Stomach (tissue), 4 donors: ENCODE results near the gene NRTN.

Experiments used
- EP300 ChIP-seq: sonication (generic); formaldehyde crosslinking; IDR thresholded peaks from one replicate; pipeline ENCODE4 v1.6.1; 2017; ENCODE audit warnings: antibody characterized with exemption
- POLR2A ChIP-seq, 4 donors: fragments of 450-650 bp; IDR thresholded peaks; one replicate each; pipeline ENCODE4 v1.6.1; 2016; ENCODE audit warnings: antibody characterized with exemption in 4 of 4, control low read depth in 2 of 4, mild to moderate bottlenecking in 1 of 4, moderate library complexity in 1 of 4
- POLR2AphosphoS5 ChIP-seq, 3 donors: sonication (generic); formaldehyde crosslinking; IDR thresholded peaks; one replicate each; pipeline ENCODE4 v1.6.1; 2016; ENCODE audit warnings: antibody characterized with exemption in 3 of 3
- TF ChIP-seq, protein P1 (sequence below), 7 experiments: fragments of 450-650 bp in 4 of 7; fragments of 200-600 bp in 3 of 7; sonication (generic) in 3 of 7; IDR thresholded peaks; one replicate each; pipeline ENCODE4 v1.5.1; 2016 to 2019; ENCODE audit warnings: antibody characterized with exemption in 7 of 7, control low read depth in 2 of 7, mild to moderate bottlenecking in 1 of 7

- TF ChIP-seq, protein P1, sequence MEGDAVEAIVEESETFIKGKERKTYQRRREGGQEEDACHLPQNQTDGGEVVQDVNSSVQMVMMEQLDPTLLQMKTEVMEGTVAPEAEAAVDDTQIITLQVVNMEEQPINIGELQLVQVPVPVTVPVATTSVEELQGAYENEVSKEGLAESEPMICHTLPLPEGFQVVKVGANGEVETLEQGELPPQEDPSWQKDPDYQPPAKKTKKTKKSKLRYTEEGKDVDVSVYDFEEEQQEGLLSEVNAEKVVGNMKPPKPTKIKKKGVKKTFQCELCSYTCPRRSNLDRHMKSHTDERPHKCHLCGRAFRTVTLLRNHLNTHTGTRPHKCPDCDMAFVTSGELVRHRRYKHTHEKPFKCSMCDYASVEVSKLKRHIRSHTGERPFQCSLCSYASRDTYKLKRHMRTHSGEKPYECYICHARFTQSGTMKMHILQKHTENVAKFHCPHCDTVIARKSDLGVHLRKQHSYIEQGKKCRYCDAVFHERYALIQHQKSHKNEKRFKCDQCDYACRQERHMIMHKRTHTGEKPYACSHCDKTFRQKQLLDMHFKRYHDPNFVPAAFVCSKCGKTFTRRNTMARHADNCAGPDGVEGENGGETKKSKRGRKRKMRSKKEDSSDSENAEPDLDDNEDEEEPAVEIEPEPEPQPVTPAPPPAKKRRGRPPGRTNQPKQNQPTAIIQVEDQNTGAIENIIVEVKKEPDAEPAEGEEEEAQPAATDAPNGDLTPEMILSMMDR (IDR thresholded peaks at IDR 0.05): no peak
- TF ChIP-seq POLR2A (IDR thresholded peaks at IDR 0.05): no peak
- TF ChIP-seq POLR2AphosphoS5 (IDR thresholded peaks at IDR 0.05): no peak
- TF ChIP-seq EP300: no peak
These were observed 52.6 kb downstream of the NRTN start for GRCh38 chr19:5857203-5858081.
